HG03108 (cell line): ENCODE data around the gene FNDC11.
"Not testable (repeated sequence)": the region's sequence is repeated elsewhere in the genome, so short reads cannot be mapped to it uniquely, and the experiment has no call there.

Source experiments
- ATAC-seq: cut with Tn5 transposase; IDR thresholded peaks from one replicate; pipeline ENCODE4 v1.9.1; 2021; ENCODE audit warnings: moderate library complexity; ENCODE audit not compliant: unreplicated experiment

FNDC11 gene

GRCh38 chr20:63565021-63565698, 11.2 kb downstream of the FNDC11 start:
- ATAC-seq: no peak

GRCh38 chr20:63565699-63566335, 11.9 kb downstream of the FNDC11 start:
- no peak for ATAC-seq

GRCh38 chr20:63566395-63567135, 12.6 kb downstream of the FNDC11 start:
- no peak for ATAC-seq

- ATAC-seq: no peak
Measured at GRCh38 chr20:63567136-63567385, 13.1 kb downstream of the FNDC11 start.

GRCh38 chr20:63567386-63568169, 13.6 kb downstream of the FNDC11 start:
- ATAC-seq: peak; percentile 59

- ATAC-seq: no peak
Measured at GRCh38 chr20:63568170-63568981, 14.4 kb downstream of the FNDC11 start.

- no peak for ATAC-seq
Measured at GRCh38 chr20:63568986-63569949, 15.3 kb downstream of the FNDC11 start.

GRCh38 chr20:63570281-63571086, 16.5 kb downstream of the FNDC11 start:
- no peak for ATAC-seq

- ATAC-seq: not testable (repeated sequence)
Measured at GRCh38 chr20:63571087-63571478, 17.1 kb downstream of the FNDC11 start.

- ATAC-seq: no peak
Measured at GRCh38 chr20:63572071-63572787, 18.3 kb downstream of the FNDC11 start.

GRCh38 chr20:63572788-63573646, 19.1 kb downstream of the FNDC11 start:
- ATAC-seq: no peak

- no peak for ATAC-seq
Measured at GRCh38 chr20:63573647-63574131, 19.7 kb downstream of the FNDC11 start.

- peak; percentile 58 for ATAC-seq
Measured at GRCh38 chr20:63574156-63574828, 20.3 kb downstream of the FNDC11 start, which contains the start of gene HELZ2. TSS of gene HELZ2 (minus strand) at chr20:63574239. CDS start at chr20:63572385, 1,854 bp downstream.

- ATAC-seq: no peak
Measured at GRCh38 chr20:63574829-63575743, 21.1 kb downstream of the FNDC11 start.

- no peak for ATAC-seq
Measured at GRCh38 chr20:63576311-63576710, 22.4 kb downstream of the FNDC11 start.
